Measurements from ENCODE around the gene PHF2.
A peak's percentile ranks its signal among the peaks of the same experiment; 100 is the strongest.

Gene PHF2

GRCh38 chr9:93568169-93568568, 8.2 kb upstream of the PHF2 start:
- no peak for DNase-seq (ENCODE audit: low spot score)

DNA sequence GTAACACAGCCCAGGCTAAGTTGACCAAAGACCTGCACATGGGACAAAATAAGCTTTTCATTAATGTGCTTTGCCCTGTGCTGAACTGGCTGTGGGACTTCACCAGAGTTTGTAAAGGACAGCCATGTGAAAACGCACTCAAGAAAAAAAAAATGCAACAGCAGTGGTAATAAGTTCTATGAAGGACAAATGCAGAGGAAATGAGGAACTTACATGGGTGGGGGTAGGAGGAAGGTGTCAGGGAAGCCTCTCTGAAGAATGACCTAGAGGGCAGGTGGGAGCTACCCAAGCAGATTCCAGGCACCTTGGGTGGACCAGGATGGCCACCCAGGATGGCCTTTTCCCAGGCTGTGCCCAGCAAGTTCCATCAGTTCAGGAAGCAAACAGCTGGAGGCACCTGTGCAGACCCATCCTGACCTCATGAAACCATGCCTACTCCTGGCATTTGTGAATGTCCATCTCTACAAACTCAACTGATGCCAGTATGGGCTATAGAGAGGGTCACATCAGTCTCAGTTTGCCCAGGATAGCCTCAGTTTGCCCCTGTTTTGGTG, 6.7 kb upstream of the PHF2 start:
- no peak for DNase-seq (ENCODE audit: low spot score)

DNA sequence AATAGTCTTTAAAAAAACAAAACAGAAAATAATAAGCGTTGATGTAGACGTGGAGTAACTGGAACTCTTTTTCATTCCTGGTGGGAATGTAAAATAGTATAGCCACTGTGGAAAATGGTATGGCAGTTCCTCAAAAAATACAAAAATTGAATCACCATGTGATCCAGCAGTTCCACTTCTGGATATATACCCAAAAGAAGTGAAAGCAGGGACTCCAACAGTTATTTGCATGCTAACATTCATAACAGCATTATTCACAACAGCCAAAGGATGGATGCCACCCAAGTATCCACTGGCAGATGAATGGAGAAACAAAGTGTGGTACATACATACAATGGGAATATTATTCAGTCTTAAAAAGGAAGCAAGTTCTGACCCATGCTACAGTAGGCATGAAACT, 4.2 kb upstream of the PHF2 start:
- DNase-seq (ENCODE audit: low spot score), result no peak

GRCh38 chr9:93572636-93573515, 3.5 kb upstream of the PHF2 start:
- no peak for DNase-seq (ENCODE audit: low spot score)

DNA sequence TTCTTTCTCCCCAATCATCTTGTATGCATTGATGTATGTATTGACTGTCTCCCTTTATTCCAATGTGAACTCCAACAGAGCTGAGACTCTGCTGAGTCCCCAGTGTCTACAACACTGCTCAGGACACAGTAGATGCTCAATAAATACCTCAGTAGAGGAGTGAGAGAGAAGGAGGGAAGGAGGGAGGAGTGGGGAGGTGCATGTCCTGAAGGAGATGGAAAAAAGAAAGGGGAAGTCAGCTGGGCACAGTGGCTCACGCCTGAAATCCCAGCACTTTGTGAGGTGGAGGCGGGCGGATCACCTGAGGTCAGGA, 2.9 kb upstream of the PHF2 start:
- no peak for DNase-seq (ENCODE audit: low spot score)

- no peak for DNase-seq (ENCODE audit: low spot score)
Measured at GRCh38 chr9:93574091-93574899, 2.1 kb upstream of the PHF2 start.

DNA sequence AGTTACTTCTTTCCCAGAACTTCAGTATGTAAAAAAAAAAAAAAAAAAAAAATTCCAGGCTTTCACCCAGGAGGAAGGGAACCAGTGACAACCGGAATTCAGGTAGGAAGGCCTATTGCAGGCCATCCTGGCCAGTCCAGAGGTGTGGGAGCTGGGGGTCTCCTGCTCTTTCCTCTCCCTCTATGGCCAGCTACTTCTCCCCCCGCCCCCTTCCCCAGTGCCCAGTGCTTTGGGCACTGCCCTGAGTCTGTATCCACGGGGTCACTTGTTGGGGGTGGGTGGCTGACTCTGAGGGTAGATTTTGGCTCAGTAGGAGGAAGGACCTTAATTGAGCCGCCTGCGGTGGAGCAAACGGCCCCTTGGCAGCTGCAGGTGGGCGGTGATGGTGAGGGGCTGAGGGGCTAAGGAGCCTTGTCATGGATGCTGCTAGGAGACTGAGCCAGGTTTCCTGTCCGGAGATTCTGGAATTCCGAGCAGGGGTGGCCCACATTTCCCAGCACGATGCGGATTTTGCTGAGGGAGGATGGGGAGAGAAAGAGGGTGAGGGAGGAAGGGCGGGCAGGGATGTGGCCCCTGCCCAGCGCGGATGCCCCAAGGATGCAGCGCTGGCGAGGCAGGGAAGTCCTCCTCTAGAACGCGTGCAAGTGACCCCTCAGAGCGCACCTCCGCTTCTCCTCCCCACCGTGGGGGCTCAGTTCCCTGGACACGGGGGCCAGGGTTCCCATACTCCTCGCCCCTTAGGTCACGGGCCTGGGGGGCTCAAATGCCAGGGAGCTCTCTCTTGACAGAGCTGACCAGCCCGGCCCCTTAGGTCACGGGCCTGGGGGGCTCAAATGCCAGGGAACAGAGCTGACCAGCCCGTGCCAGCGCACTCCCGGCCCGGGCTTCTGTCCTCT, 1.2 kb upstream of the PHF2 start:
- DNase-seq (ENCODE audit: low spot score), result no peak

- peak; percentile 29 for DNase-seq (ENCODE audit: low spot score)
Measured at GRCh38 chr9:93575796-93576257, 557 bp upstream of the PHF2 start.

DNA sequence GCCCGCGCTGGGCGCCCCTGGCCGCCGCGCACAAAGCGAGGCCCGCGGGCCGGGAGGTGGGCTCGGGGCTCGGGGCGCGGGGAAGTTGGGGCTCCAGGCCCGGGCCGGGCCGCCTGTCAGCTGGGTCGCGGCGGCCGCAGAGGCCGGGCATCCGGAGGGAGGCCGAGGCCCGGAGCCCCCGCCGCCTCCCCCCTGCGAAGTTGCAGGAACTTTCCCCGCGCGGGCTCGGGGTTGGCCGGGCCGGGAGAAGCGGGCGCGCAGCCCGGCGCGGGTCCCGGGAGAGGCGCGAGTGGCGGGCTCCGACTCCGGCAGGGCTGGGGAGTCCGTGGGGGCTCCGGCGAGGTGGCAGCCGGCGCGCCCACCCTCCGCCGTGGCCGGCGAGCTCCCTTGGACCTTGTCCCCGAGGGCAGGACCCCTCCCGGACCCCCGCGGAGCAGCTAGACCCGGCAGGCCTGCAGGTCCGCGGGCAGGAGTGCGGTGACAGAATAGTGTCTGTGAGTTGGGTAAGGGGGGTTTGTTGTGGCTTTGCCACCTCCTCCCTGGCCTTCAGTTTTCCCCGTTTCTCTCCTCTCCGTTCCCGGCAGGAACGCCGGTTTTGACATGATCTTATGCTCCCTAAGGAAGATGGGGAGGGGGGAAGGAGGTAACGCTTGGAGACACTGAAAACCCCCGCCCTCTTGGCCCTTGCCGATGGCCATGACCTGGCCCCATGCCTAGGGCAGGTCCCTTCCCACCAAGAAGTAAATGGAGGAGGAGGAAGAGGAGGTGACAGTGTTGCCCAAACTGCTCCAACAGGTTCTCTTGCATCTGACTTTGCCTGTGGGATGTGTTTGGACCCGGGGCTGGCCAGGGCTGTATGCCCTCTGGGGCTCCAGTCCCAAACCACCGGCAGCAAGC, 942 bp downstream of the PHF2 start:
- peak; percentile 41 for DNase-seq (ENCODE audit: low spot score)

GRCh38 chr9:93577975-93578682, 1.7 kb downstream of the PHF2 start:
- no peak for DNase-seq (ENCODE audit: low spot score)

- no peak for DNase-seq (ENCODE audit: low spot score)
Measured at GRCh38 chr9:93578844-93579243, 2.5 kb downstream of the PHF2 start.

DNA sequence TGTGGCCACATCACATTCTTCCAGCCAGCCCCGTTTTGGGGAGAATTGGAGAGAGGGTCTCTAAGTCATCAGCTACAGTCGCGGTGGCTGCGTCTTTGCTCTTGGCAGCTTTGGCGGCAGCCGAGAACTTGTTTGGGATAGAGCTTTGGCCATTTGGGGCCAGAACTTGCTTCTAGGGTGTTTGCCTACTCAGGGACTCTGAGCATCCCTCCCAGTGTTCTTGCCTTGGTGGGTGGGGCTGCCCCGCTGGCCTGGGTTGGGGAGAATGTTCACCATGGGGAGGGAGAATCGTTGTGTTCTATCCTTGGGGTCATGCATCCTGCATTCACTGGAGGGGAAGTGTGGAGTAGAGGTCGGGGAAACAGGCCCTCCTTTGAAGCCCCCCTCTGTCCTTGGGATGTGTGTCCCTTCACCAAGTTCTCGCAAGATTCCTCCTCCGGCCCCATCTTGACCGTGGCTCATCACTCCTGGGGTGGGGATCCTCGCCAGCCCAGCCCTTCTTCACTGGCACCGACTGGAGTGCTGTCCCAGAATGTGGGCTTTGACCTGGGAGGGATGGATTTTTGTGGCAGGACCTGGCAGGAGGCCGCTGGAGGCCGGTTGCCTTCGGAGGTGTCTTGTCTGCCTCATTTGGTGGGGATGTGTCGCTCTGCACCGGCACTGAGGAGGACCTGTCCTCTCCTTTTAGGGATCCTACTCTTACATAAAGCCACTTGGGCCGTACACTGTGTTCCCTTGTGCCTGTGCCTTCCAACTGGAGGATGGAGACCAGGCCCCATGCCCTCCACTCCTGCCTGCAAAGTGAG, 3.5 kb downstream of the PHF2 start:
- DNase-seq (ENCODE audit: low spot score), result no peak

GRCh38 chr9:93580654-93581380, 4.4 kb downstream of the PHF2 start:
- no peak for DNase-seq (ENCODE audit: low spot score)

GRCh38 chr9:93582115-93582514, 5.7 kb downstream of the PHF2 start:
- DNase-seq (ENCODE audit: low spot score), result no peak

- DNase-seq (ENCODE audit: low spot score), result no peak
Measured at GRCh38 chr9:93582550-93582949, 6.2 kb downstream of the PHF2 start.

DNA sequence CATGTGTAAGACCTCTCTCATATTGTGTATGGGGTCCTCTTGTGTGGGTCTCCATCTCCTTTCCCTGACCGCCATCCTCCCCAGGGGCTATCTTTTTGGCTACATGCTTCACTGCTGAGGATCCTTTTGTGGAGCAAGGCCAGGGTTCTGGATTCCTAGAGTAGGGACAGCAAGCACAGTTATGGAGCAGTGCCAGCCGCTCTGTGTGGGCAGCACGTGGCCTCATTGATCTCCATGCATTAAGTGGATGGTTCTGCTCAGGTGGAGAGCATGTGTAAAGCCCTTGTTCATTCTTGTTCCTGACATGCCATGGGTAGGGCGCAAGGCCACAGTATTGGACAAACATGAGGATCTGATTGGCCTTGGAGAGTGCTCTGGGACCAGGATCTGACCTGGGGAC, 8.9 kb downstream of the PHF2 start:
- no peak for DNase-seq (ENCODE audit: low spot score)

- no peak for DNase-seq (ENCODE audit: low spot score)
Measured at GRCh38 chr9:93585695-93586094, 9.3 kb downstream of the PHF2 start.

- no peak for DNase-seq (ENCODE audit: low spot score)
Measured at GRCh38 chr9:93586290-93587057, 10.1 kb downstream of the PHF2 start.
